SU-DHL-6 (cell line): ENCODE measurements around the gene GNB5.

ENCODE experiments used
- EZH2phosphoT487 ChIP-seq: fragments of 200-600 bp; sonication (generic), shearing (Covaris generic); conservative IDR thresholded peaks from 2 replicates; pipeline ENCODE4 v1.6.1; 2018; ENCODE audit warnings: mild to moderate bottlenecking, antibody characterized with exemption, low read length, moderate library complexity, mixed read lengths
- TF ChIP-seq, protein P1 (sequence below): fragments of 200-600 bp; sonication (generic); IDR thresholded peaks from one replicate; pipeline ENCODE4 v1.5.1; 2017; ENCODE audit warnings: antibody characterized with exemption, mild to moderate bottlenecking, low read length, moderate library complexity; ENCODE audit not compliant: insufficient read depth, poor library complexity, severe bottlenecking

DNA sequence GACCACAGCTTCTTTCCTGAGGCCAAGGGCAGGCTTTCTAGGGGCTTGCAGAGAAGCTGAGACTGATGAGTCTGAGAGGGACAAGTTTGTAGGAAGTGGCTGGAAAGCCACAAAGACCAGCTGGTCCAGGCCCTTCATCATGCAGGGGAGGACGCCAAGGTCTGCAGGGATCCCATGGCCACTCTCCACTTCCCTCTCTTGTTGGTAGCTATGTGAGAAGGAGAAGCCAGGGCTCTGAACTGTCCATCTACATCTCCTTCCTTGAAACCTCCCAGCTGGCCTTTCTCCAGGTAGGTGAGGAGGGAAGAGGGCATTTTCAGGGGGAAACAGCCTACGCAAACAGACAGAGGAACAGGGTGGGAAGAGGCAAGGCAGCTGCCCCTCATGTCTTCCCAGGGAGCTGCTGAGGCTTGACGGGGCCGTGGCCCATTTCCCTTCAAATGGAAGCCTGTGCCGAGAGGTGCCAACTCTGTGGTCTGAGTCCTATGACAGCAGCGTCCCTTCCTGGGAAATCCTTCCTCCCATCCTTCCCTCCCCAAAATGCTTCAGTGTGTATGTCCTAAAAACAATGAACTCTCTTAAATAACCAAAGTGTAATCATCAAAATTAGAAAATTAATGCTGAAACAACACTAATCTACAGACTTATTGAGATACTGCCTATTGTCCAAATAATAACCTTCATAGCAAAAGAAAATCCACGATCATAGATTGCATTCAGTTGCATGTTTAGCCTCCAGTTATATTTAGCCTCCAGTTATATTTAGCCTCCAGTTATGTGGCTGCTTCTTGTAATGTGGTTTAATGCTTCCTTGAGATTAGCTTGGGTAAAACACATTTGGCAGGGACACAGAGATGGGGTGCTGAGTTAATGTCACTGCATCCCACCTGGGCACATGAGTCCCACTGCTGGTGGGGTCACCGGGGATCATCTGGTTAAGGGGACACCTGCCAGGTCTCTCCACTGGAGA lies 36.0 kb downstream of the GNB5 start:
- TF ChIP-seq, protein P1, sequence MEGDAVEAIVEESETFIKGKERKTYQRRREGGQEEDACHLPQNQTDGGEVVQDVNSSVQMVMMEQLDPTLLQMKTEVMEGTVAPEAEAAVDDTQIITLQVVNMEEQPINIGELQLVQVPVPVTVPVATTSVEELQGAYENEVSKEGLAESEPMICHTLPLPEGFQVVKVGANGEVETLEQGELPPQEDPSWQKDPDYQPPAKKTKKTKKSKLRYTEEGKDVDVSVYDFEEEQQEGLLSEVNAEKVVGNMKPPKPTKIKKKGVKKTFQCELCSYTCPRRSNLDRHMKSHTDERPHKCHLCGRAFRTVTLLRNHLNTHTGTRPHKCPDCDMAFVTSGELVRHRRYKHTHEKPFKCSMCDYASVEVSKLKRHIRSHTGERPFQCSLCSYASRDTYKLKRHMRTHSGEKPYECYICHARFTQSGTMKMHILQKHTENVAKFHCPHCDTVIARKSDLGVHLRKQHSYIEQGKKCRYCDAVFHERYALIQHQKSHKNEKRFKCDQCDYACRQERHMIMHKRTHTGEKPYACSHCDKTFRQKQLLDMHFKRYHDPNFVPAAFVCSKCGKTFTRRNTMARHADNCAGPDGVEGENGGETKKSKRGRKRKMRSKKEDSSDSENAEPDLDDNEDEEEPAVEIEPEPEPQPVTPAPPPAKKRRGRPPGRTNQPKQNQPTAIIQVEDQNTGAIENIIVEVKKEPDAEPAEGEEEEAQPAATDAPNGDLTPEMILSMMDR, result no peak
- TF ChIP-seq EZH2phosphoT487, result no peak
